Left renal cortex interstitium (tissue), 4 donors: ENCODE data around the gene ECHS1. TPM values are rescaled to one million over a fixed set of nuclear protein-coding genes. Genes with fewer than 3 reads are reported as not detected.
A peak's percentile ranks its signal among the peaks of the same experiment; 100 is the strongest.

Experiments used
- DNase-seq, 4 donors: peaks; one replicate each; pipeline ENCODE4 v3.0.0-alpha.2; 2013; ENCODE audit warnings: low read depth in 4 of 4, low spot score in 2 of 4, missing footprints in 1 of 4
- polyA plus RNA-seq, 4 donors: library from polyadenylated mRNA; unstranded; fragments of 120-200 nt; gene quantifications; one replicate each; pipeline ENCODE4 v1.2.1, GENCODE V29; 2013; ENCODE audit not compliant: insufficient read length in 4 of 4

Gene ECHS1
- polyA plus RNA-seq, 4 donors, result 134 to 143 (median 138) TPM

GRCh38 chr10:133347710-133348517 lies 25.2 kb downstream of the ECHS1 start:
- DNase-seq, result no peak

DNA sequence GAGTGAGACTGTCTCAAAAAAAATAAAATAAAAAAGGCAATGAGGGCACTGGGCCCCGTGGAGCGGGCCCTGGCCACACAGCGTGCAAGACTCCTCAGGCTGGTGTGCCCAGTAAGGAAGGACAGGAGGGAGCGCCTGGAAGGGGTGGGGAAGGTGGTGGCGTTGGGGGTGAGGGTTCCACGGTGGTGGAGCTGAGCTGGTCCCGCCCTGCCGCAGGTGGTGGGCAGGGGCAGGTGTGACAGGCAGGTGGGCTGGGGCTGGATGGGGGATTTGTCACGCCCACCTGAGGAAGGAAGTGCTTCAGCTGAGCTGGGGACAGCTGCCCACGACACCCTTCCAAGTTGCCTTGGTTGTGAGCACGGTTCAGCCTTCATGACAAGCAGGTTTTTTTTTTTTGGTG lies 26.7 kb downstream of the ECHS1 start:
- DNase-seq, result no peak

DNA sequence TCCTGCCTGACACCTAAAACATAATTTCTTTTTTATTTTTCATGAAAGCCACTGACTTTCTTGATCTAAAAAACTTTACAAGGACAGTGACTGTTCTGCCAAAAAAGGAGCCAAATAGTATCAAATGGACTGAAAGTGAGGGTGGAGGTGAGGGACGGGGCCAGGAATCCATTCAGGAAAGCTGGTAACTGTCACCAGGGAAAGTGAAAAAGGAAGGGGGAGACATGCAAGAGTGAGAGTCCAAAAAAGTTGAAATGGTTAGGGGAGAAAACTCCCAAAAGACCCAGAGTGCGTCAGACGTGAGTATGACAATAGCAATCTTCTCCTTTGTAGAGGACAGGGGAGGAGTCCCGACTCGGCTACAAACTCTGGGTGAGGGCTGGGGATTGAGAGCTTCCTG lies 28.9 kb downstream of the ECHS1 start:
- no peak for DNase-seq

DNA sequence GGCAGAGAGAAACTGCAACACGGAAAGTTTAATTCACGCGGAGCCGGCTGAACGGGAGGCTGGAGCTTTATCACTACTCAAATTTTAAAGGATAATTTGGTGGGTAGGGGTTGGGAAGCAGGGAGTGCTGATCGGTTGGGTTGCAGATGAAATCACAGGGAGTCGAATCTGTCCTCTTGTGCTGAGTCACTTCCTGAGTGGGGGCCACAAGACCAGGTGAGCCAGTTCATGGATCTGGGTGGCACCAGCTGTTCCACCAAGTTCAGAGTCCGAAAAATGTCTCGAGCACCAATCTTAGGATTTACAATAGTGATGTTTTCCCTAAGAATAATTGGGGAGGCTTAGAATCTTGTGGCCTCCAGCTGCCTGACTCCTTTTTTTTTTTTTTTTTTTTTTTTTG lies 29.6 kb downstream of the ECHS1 start:
- DNase-seq, result no peak

GRCh38 chr10:133342942-133343341 lies 30.2 kb downstream of the ECHS1 start:
- no peak for DNase-seq

- DNase-seq, result no peak
Measured at GRCh38 chr10:133341983-133342382, 31.2 kb downstream of the ECHS1 start.

DNA sequence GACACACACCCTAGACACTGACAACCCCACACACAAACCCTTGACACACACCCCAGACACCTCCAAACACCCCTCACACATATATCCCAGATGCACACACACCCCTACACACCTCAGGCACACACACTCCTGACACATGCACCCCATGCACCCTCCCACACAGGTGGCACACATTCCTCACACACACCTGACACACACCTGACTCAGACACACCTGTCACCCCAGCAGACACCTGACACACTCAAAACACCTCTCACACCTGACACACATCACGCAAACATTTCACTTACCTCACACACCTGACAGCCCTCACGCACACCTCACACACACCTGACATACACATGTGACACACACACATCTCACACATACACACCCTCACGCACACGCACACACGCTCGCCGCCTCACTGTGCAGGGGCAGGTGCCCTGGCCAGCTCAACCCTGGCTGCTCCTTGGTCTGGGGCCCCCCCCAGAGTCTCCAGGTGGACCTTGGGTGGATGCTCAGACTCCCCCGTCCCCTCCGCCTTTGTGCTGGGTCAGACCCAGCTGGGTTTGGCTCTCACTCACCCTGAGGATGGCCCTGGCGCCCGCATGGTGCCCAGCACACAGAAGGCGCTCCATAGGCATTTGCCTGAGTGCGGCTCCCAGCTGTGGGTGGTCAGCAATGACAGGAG lies 33.3 kb downstream of the ECHS1 start:
- DNase-seq, result no peak

DNA sequence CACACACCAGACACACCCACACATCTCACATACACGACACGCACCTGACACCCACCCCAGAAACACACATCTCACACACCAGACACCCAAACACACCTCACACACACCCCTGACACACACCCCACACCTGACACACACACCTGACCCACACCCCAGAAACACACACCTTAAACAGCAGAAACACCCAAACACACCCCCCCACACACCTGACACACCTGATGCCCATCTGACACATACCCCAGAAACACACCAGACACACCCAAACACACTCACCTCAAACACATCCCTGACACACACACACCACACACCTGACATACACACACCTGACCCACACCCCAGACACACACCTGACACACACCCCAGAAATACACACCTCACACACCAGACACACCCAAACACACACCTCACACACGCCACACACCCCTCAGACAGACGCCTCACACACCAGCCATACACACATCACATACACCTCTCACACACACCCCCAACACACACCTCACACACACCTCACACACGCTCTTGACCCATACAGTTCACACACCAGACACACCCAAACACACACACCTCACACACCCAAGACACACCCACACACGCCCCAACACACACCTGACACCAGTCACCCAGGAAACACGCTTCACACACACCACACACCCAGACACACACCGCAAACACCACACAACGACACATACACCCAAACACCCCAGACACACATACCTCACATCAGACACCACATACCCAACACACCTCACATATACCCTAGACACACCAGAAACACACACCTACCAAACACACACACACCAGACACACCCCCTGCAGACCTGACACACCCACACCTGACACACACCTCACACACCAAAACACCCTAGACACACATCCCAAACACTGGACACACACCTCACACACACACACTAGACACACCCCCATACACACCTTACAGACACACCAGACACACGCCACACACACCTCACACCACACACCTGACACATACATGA lies 34.8 kb downstream of the ECHS1 start:
- DNase-seq, result no peak

GRCh38 chr10:133337370-133337725 lies 35.8 kb downstream of the ECHS1 start:
- DNase-seq, result no peak

GRCh38 chr10:133336577-133337369 lies 36.4 kb downstream of the ECHS1 start, which contains the start of gene CALY:
TSS of gene CALY (minus strand) at chr10:133336896. CDS start at chr10:133328989, 7,907 bp downstream.
- no peak for DNase-seq

DNA sequence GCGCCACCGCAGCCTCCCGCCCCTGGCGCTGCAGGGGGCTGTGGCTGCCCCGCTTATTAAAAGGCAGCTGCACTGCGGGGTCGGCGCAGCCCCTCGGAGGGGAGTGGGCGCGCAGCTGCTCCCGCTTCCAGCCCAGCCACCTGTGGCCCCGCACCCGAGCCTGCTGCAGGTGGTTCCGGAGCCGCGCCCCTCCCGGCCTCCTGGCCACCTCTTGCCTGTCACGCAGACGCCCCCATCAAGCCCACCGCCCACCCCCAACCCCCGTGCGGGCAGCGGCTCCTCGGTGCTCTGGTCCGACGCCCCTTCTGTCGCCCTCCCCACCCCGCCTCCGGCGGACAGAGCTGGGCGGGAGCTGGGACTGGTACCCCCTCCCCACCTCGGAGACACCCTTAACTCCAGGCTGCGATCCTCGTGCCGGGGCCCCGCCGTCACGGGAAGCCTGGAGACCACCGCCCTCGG lies 37.0 kb downstream of the ECHS1 start:
- no peak for DNase-seq

GRCh38 chr10:133335246-133336117 lies 37.7 kb downstream of the ECHS1 start:
- peak in 1 of 4 donors; percentile 59 for DNase-seq

GRCh38 chr10:133334503-133335245 lies 38.5 kb downstream of the ECHS1 start:
- no peak for DNase-seq

DNA sequence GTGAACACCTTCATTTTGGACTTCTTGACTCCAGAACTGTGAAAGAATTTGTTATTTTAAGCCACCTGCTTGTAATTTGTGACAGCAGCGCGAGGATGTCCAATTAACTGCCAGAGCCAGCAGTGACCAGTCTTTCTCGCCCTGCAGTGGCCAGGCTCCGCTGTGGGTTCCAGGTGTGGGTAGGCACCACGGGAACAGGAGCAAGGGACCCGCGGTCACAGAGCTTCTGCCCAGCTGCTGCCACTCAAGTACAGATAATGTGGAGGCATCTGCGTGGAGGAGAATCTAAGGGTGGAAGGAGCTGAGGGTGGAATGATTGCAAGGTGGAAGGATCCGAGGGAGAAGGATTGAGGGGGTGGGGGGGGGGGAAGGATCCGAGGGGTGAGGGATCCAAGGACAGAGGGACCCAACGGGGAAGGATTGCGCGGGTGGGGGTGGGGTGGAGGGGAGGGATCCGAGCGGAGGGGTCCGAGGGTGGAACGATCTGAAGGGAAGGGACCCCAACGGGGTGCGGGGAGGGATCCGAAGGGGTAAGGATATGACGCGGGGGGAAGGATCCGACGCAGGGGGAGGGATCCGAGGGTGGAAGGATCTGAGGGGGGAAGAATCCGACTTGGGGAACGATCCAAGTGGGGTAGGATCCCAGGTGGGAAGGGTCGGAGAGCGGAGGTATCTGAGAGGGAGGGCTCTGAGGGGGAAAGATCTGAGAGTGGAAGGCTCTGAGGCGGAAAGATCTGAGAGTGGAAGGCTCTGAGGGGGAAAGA lies 40.0 kb downstream of the ECHS1 start:
- no peak for DNase-seq

GRCh38 chr10:133329491-133330202 lies 43.5 kb downstream of the ECHS1 start:
- DNase-seq, result peak in 2 of 4 donors; percentile 64 to 75

DNA sequence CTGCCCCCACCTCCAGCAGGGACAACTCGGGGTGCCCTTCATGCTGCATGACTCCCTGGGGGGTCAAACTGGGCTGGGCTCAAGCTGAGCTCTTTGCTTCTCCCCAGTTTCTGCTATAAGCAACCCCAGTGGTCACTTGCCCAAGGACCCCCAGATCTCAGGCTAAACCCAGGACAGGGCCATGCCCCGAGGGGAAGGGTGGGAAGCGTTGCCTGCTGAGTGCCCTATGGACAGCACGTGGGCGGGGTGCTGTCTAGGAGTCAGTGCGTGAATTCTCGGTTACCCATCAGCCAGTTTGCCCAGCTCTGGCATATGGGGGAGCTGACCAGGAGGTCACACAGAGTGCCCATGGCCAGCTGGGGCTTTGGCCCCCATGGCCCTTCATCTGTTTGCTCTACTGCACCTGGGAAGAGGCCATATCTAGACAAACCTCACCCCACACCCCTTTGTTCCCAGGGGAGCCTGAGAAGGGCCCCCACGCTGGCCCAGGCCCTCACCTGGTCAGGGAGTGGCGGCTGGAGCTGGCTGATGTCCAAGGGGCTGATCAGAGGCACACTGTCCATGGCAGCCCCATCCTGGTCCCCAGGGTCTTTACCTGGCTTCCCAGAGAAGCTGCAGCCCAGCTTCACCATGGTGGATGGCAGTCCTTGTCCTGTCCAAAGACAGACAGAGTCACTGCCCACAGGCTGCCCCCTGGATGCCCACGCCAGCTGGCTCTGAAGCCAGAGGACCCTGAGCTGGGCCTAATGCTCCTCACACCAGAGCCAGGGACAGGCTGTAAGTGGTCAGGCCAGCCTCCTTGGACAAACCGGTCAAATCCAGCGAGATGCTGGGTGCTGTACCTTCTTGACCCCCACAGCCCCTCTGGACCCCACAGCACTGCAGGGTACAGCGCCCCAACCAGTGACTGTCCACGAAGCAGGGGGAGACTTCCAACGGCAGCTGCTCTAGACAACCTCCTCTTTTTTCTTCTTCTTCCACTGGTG lies 44.5 kb downstream of the ECHS1 start:
- DNase-seq, result no peak
